IPS-11a (cell line): ENCODE measurements around the gene SLC30A3.
A peak's percentile ranks its signal among the peaks of the same experiment; 100 is the strongest.
"Not testable (repeated sequence)": the region's sequence is repeated elsewhere in the genome, so short reads cannot be mapped to it uniquely, and the experiment has no call there.

ENCODE experiments used
- H3K4me3 ChIP-seq: one replicate; pipeline ENCODE4 v1.5.1; 2013; ENCODE audit warnings: low read depth, low read length, control low read depth

Gene SLC30A3

GRCh38 chr2:27262379-27263286 is at the start of gene SLC30A3:
SLC30A3 (minus strand) TSS chr2:27263047; CDS start chr2:27262906, 141 bp downstream.
- peak within 1 kb of the TSS; percentile 53 for H3K4me3 ChIP-seq

DNA sequence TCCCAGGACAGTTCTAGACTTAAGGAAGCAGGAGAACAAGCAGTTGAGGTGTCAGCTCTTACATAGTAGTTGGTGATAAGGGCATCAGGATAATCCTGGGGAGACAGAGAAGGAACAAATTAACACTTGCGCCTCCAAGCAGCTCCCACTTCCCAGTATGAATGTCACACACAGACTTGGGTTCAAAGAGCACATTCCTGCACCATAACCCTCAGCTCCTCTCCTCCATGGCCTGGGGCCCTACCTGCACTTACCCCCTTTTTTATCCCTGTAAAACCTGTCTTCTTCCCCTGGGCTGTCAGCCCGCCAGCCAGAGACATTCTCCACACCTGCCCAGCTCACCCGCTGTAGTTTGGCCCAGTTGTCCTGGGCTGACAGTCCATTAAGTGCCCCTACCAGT is 49.3 kb upstream of the SLC30A3 start:
- H3K4me3 ChIP-seq = no peak overlapping the region

DNA sequence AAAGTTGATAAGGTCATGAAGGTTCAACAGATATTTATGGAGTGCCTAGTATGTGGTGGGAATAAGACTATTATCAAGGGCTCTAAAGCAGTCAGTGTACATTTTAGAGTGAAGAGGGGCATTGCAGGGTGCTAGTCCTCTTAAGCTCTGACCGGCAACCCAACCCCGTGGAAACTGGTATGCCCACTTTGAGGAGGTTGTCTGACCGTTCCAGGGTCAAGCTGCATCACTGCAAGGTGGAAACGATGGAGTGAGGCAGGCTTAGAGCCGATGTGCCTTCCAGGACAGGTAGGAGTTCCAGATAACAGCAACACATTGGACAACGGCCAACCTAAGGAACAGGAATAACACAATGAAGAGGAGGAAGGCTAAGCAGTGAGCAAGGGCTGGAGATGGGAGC is 46.8 kb upstream of the SLC30A3 start:
- H3K4me3 ChIP-seq = no peak overlapping the region

GRCh38 chr2:27308359-27308881 is 45.6 kb upstream of the SLC30A3 start, which contains the start of gene UCN:
UCN (minus strand) TSS chr2:27308445; CDS start chr2:27307895, 550 bp downstream.
- peak within 1 kb of the TSS; percentile 13 for H3K4me3 ChIP-seq

- H3K4me3 ChIP-seq = peak overlapping the region; percentile 13
Measured at GRCh38 chr2:27307545-27308358, 44.9 kb upstream of the SLC30A3 start.

DNA sequence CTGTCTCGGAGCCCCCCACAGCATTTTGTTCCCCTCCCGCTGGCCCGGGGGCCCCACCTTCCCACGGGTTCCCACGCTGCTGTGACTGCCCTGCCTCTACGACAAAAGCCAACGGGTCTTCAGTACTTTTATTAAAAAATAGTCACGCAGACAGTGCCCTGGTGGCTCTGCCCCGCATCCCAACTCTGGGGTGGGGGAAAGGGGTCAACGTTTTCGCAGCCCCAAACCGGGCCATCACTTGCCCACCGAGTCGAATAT is 44.4 kb upstream of the SLC30A3 start:
- H3K4me3 ChIP-seq = no peak overlapping the region

DNA sequence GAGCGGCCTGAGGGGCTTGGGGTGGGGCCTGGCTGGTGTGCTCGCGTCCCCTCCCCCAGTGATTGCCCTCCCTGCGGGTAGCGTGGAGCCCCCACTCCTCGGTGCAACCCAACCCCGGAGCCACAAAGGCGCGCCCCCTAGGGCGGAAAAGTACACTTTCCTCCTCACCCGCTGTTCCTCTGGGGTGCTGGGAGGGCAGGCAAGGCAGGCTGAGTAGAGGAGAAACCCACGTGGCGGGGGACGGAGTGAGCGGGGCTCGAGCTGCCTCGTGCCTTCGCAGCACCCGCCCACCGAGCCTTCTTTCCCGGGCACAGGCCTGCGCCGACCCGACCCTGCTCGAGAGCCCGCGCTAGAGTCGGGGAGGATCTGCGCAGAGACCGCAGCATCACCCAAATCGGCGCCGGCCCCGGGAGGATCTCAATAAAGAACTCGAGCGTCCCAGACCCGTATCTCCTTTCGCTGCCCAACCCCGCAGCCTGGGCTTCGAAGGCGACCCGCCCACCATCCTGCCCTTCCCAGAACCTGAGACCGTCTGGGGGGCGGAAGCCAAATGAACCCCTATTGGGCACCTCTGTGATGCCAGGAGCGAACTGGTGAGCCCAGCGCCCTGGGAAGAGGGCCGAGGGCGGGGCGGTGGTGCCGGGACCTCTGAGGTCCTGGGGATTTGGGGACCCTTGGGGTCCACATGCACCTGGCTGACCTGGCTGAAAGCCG is 43.9 kb upstream of the SLC30A3 start:
- peak overlapping the region; percentile 13 for H3K4me3 ChIP-seq

- no peak overlapping the region for H3K4me3 ChIP-seq
Measured at GRCh38 chr2:27306136-27306535, 43.3 kb upstream of the SLC30A3 start.

GRCh38 chr2:27305516-27305915 is 42.7 kb upstream of the SLC30A3 start:
- no peak overlapping the region for H3K4me3 ChIP-seq

- no peak overlapping the region for H3K4me3 ChIP-seq
Measured at GRCh38 chr2:27304488-27305240, 41.8 kb upstream of the SLC30A3 start.

DNA sequence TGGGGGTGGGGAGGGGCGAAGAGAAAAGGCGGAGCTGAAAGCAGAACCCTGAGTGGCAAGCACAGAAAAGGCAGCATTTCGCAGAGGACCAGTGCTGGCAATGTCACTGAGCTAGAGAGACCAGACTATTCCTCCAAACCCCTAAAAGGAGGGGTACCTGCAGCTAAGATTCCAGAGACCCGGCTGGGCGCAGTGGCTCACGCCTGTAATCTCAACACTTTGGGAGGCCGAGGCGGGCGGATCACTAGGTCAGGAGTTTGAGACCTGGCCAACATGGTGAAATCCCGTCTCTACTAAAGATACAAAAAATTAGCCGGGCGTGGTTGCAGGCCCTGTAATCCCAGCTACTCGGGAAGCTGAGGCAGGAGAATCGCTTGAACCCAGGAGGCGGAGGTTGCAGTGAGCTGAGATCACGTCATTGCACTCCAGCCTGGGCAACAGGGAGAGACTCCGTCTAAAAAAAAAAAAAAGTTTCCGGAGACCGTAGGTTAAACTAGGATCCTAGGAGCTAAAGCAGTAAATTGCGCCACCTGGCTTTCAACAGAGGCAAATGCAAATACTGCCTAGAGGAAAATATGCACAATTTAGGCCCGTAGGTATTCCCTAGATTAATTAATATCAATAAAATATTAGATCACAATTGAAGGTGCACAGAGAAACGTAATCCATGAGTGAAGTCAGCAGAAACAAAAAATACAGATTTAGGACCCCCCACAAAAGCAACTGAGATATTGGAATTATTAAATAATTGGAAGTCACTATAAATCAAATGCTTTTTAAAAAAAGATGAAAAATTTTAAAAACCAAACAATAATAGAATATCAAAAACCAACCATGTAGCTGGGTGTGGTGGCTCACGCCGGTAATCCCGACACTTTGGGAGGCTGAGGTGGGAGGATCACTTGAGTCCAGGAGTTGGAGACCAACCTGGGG is 40.5 kb upstream of the SLC30A3 start:
- H3K4me3 ChIP-seq = no peak overlapping the region

DNA sequence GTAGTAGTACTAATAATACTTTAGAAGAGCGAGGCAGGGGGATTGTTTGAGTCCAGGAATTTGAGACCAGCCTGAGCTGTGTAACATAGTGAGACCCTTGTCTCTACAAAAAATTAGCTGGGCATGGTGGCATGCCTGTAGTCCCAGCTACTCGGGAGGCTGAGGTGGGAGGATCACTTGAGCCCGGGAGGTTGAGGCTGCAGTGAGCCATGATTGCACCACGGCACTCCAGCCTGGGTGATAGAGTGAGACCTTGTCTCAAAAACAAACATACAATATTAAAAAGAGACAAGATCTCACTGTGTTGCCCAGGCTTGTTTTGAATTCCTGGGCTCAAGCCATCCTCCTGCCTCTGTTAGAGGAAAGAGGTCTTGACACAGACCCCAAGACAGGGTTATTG is 37.8 kb upstream of the SLC30A3 start:
- not testable (repeated sequence) for H3K4me3 ChIP-seq

- no peak overlapping the region for H3K4me3 ChIP-seq
Measured at GRCh38 chr2:27298391-27299080, 35.7 kb upstream of the SLC30A3 start.

DNA sequence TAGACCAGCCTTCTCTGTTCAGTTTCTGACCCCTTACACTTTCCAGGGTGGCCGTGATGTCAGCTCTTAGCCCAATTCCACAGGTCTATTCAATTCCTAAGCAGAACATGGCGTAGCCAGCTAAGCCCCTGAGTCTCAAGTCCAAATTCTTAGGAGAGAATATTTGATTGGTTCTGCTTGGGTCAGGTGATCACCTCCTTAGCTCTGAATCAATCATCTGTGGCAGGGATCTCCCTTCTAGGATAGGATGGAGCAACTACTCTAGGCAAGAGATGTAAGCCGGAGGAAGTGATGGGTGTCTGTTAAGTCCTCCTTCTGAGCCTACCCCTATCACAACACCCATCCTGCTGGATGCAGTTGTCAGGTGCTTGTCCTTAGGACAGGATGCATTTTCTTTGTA is 34.3 kb upstream of the SLC30A3 start:
- no peak overlapping the region for H3K4me3 ChIP-seq

DNA sequence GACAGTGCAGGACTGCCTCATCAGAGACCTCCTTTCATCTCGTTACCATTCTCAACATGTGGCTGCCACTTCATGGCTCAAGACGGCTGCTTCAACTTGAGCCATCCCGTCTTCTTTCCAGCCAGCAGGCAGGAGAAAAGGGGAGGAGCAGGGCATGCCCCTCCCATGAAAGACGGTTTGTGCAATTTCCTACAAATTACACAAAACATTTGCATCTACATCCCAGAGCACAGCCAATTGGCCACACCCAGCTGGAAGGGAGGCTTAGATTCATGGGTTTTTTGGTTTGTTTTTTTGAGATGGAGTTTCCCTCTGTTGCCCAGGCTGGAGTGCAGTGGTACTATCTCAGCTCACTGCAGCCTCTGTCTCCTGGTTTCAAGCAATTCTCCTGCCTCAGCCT is 33.6 kb upstream of the SLC30A3 start:
- no peak overlapping the region for H3K4me3 ChIP-seq

DNA sequence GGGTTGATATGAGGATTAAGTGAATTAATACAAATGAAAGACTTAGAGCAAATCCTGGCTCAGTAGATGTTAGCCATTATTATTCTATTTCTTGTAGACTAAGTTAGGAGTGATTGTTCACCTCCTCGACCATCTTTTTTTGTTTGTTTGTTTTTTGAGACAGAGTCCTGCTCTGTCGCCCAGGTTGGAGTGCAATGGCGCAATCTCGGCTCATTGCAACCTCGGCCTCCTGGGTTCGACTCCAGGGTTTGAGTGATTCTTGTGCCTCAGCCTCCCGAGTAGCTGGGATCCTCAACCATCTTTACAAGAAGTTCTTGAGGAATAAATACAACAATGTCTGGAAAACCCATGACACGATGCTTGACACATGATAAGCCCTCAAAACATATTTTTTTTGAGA is 32.1 kb upstream of the SLC30A3 start:
- no peak overlapping the region for H3K4me3 ChIP-seq

GRCh38 chr2:27291865-27292264 is 29.0 kb upstream of the SLC30A3 start:
- H3K4me3 ChIP-seq = no peak overlapping the region

DNA sequence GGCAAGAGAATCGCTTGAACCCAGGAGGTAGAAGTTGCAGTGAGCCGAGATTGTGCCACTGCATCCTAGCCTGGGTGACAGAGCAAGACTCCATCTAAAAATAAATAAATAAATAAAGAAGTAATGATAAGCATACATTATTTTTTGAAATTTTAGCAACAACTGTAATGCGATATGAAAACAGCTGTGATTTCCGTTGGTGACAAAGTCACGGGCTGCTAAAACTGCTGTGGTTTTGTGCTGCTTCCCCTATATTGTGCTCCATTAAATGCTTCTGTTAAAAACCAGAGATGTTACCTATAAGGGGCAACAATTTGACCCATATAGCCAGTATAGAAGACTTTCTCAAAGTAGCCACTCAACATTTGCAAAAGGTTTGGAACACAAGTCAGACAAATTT is 27.7 kb upstream of the SLC30A3 start:
- no peak overlapping the region for H3K4me3 ChIP-seq

DNA sequence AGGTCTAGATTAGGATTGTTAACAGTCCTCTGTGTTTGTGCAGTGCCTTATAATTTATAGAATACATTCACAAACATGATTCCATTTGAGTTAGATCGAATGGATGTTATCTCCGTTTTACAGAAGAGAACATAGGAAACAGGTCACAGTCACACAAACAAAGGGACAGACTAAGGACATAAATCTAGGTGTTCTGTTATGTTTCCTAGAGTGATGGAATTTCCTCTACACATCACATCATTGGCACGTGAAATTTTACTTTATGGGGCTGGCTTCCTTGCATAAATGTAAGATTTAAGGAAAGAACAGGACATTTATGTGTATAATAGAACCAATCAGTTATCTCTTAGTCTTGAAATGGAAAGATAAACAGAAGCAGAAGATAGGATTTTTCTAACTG is 25.8 kb upstream of the SLC30A3 start:
- H3K4me3 ChIP-seq = no peak overlapping the region
